Omental fat pad (tissue), 4 donors: ENCODE data around the gene DHX8. TPM values are rescaled to one million over a fixed set of nuclear protein-coding genes. Genes with fewer than 3 reads are reported as not detected.

Source experiments
- ATAC-seq: fragments of 150-250 bp; one replicate; pipeline ENCODE4 v1.9.1; 2016; ENCODE audit warnings: mild to moderate bottlenecking, moderate library complexity; ENCODE audit not compliant: low FRiP score
- DNase-seq: peaks from one replicate; pipeline ENCODE4 v3.0.0-alpha.2; 2019; ENCODE audit warnings: low spot score
- CTCF ChIP-seq, 3 donors: fragments of 450-650 bp; IDR thresholded peaks; one replicate each; pipeline ENCODE4 v1.5.1; 2016 to 2017; ENCODE audit warnings: antibody characterized with exemption in 3 of 3, mild to moderate bottlenecking in 3 of 3, moderate library complexity in 2 of 3
- total RNA-seq, 4 donors: library from RNA; depleted of rRNA; stranded (reverse); fragments of >200 nt; gene quantifications; one replicate each; pipeline ENCODE4 v1.1.0, GENCODE V29; 2016

DHX8 gene
- total RNA-seq, 4 donors from 2014 or later, result 22.5 to 48.5 (median 31.9) TPM

- ATAC-seq (no peak), DNase-seq (no peak)
- TF ChIP-seq CTCF (IDR thresholded peaks at IDR 0.05), result no peak
Measured at GRCh38 chr17:43543300-43543699, 59.5 kb downstream of the DHX8 start.

GRCh38 chr17:43543771-43544575, 60.2 kb downstream of the DHX8 start:
- TF ChIP-seq CTCF (IDR thresholded peaks at IDR 0.05), result no peak
- ATAC-seq (no peak), DNase-seq (no peak)

GRCh38 chr17:43545383-43545632, 61.5 kb downstream of the DHX8 start:
- no peak for TF ChIP-seq CTCF (IDR thresholded peaks at IDR 0.05)
- ATAC-seq (peak; percentile 21), DNase-seq (no peak)

DNA sequence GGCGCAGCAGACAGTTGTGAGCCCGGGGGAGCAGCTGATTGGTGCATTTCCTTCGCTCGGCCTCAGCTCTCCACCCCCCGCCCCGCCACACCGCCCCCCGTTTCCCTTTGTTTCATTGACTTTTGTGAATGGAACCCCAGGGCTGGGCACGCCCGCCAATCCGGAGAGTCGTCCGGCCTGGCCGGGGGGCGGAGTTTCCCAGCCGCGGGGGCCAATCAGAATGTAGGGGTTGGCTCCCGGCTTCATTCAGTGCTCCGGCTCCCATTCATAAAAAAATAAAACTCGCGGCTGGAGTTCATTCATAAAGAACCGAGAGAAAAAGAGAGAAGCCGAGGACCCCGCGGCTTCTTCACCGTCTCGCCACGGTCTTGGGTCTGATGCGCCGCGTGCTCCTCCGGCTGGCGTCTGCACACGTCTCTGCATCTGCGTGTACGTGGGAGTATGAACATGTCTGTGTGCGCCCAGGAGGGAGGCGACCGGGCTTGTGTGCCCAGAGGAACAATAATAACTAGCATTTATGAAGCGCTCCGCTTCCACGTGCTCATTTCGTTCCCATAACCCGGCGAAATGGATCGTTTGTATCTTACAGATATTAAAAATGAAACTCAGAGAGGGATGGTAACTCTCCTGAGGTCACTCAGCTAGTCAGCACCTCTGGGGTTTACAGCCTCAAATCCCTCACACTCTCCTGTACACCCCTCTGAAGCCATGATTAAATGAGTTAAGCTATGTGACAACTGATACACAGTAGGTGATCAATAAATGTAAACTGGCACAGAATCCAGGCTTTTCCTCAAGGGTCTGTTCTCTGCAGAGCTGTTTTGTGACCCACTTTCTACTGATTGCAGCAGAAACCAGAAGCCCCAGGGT, 62.8 kb downstream of the DHX8 start, which contains the start of gene ETV4:
ETV4 (minus strand) TSS at position 22 of the 870 bp plus-strand sequence. CDS start 723 bp downstream, outside the sequence.
- DNase-seq (peak; percentile 76), ATAC-seq (peak; percentile 80)
- no peak for TF ChIP-seq CTCF (IDR thresholded peaks at IDR 0.05)

DNA sequence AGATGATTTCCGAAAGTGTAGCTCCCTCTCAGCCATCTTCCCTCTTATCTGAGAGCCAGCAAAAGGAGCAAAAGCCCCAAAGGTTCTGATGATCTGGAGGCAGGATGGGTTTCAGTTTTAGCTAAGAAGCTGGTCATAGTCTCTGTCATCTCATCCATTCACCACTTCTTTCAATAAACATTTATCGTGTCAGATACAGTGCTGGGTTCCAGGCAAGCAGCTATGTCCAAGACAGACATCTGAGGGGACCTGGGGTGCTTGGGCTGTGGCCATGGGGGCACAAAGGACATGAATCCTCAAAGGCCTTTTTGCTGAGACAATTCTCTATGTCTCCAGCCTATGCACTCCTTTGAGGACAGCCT, 63.4 kb downstream of the DHX8 start:
- TF ChIP-seq CTCF (IDR thresholded peaks at IDR 0.05), result no peak
- ATAC-seq, result no peak
- DNase-seq, result no peak

DNA sequence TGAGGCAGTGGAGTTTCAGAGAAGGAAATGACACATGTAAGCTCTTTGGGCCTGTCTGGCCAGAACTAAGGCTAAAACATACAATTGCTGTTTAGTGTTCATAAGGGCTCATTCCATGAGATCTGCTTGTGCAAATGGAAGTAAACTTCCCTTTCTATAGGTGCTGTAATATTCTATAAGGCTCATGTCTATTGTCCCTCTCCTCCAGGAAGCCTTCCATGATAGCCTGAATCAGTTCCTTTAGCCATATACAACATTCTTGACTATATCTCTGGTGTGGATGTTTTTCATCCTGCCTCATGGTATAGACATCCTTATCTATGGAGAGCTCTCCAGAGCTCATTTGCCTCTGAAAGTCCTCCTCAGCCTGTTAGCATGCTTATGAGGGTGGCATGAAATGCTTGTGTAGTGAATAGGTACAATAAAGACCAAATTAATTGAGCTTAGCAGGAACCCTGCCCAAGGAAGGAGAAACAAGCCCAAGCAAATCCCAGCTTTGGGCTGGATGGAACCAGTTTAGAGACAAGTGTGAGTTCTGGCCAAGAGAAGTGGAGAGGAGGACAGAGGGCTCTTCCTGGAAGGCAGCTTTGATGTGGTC, 64.0 kb downstream of the DHX8 start:
- DNase-seq (no peak), ATAC-seq (no peak)
- TF ChIP-seq CTCF (IDR thresholded peaks at IDR 0.05), result no peak
